Esophagus squamous epithelium (tissue), 4 donors: ENCODE results near the gene CEP128.

Experiments
- CTCF ChIP-seq, 6 experiments: fragments of 450-650 bp in 4 of 6; fragments of 200-600 bp in 2 of 6; sonication (generic) in 2 of 6; IDR thresholded peaks; one replicate each; pipeline ENCODE4 v1.5.1; 2016 to 2019; ENCODE audit warnings: antibody characterized with exemption in 6 of 6, mild to moderate bottlenecking in 4 of 6, moderate library complexity in 4 of 6
- POLR2A ChIP-seq, 4 donors: fragments of 450-650 bp; IDR thresholded peaks; one replicate each; pipeline ENCODE4 v1.6.1; 2017; ENCODE audit warnings: antibody characterized with exemption in 4 of 4, mild to moderate bottlenecking in 4 of 4, moderate library complexity in 3 of 4

DNA sequence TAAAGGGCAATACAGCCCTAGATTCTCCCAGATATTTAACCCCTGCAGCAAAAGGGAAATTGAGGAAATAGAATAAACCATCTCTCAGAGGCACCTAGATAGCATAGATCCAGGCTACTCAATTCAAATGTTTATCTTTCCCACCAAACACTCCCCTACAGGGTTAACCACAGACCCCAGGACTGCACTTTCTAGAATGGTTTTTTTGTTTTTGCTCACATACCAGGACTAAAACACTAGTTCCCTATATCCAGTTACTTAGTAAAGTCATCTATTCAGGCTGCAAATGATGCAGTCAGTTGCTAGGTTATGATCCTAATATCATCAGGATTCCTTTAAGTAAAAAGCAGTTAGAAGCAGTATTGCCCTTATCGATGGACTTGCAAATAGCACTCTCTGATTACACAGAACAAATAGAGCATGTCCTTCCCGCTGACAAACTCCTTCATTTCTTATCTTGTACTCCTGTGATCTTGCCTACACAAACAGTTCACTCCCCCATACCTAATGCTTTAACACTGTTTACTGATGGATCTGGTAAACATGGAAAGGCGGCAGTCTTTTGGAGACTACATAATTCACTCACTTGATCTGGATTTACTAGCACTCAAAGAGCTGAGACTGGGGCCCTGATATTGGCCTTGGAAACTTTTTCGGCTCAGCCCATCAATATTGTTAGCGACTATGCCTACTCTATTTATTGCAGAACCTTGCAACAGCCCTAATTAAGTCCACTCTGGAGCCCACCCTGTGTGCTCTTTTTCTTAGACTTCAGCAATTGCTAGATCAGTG lies 473.0 kb downstream of the CEP128 start:
- TF ChIP-seq CTCF (IDR thresholded peaks at IDR 0.05) (no peak), POLR2A (IDR thresholded peaks at IDR 0.05) (no peak)
